ENCODE measurements around the gene KCP.

Gene KCP

DNA sequence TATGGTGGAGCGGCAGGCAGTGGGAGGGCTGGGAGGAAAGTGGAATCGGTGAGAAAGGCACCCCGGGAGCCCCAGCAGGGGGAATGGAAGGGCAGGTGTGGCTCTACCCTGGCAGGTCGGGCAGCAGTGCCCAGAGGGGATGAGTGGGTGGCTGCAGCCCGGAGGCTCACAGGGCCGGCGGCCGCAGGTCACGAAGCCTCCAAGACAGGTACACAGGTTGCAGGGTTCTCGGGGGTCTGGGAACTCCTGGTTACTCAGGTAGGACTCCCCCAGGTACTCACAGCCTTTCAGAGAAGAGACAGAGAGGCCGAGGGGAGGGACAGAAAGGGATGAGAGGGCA is 21.8 kb downstream of the KCP start:
- no peak for DNase-seq (ENCODE audit: low read depth)
- H3K4me3 ChIP-seq (ENCODE audit: low read length) = no peak overlapping the region
- TF ChIP-seq, protein P1, sequence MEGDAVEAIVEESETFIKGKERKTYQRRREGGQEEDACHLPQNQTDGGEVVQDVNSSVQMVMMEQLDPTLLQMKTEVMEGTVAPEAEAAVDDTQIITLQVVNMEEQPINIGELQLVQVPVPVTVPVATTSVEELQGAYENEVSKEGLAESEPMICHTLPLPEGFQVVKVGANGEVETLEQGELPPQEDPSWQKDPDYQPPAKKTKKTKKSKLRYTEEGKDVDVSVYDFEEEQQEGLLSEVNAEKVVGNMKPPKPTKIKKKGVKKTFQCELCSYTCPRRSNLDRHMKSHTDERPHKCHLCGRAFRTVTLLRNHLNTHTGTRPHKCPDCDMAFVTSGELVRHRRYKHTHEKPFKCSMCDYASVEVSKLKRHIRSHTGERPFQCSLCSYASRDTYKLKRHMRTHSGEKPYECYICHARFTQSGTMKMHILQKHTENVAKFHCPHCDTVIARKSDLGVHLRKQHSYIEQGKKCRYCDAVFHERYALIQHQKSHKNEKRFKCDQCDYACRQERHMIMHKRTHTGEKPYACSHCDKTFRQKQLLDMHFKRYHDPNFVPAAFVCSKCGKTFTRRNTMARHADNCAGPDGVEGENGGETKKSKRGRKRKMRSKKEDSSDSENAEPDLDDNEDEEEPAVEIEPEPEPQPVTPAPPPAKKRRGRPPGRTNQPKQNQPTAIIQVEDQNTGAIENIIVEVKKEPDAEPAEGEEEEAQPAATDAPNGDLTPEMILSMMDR (IDR thresholded peaks at IDR 0.05; ENCODE audit: insufficient read depth, low read depth, low read length, missing control alignments) = no peak

DNA sequence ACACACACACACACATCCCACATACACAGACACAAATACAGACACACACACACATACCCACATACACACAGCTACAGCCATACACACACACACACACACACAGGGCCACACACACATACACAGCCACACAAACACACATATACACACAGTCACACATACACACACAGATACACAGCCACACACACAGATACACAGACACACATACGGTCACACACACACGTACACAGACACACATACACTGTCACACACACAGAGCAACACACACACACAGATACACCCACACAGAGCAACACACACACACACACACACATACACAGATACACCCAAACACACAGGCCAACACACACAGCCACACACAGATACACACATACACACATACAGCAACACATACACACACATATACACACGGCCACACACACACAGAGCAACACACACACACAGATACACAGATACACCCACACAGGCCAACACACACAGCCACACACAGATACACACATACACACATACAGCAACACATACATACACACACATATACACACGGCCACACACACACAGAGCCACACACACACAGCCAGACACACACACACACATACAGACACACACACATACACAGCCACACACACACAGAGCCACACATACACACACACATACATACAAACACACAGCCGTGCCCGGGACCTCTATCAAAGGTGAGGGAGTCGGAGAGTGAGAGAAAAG is 22.3 kb downstream of the KCP start:
- no peak for DNase-seq (ENCODE audit: low read depth)
- TF ChIP-seq, protein P1 (IDR thresholded peaks at IDR 0.05; ENCODE audit: insufficient read depth, low read depth, low read length, missing control alignments) = no peak
- H3K4me3 ChIP-seq (ENCODE audit: low read length) = no peak overlapping the region

DNA sequence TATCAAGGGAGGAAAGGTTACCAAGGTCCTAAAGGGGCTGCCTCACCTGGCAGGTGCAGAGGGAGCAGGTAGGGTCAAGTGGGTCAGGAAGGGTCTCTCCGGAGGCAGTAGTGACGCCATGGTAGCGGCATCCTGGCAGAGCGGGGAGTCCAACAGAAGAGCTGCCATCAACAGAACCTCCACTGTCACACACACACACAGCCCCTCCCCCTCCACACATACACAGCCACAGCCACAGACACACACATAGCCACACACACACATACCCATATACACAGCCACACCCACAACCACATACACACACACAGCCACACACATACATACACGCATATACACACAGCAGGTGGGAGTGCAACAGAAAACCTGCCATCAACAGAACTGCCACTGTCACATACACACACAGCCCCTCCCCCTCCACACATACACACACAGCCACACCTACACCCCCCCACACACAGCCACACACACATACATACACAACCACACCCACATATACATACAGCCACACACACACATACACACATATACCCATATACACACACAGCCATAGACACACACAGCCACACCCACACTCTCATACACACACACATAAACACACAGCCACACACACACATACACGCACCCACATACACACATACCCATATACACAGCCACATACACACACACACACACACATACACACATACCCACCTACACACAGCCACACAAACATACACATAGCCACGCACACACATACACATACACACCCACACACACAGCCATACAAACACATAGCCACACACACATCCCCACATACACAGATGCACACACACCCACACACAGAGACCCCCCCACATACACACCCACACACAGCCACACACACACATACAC is 23.1 kb downstream of the KCP start:
- H3K4me3 ChIP-seq (ENCODE audit: low read length) = no peak overlapping the region
- TF ChIP-seq, protein P1 (IDR thresholded peaks at IDR 0.05; ENCODE audit: insufficient read depth, low read depth, low read length, missing control alignments) = no peak

DNA sequence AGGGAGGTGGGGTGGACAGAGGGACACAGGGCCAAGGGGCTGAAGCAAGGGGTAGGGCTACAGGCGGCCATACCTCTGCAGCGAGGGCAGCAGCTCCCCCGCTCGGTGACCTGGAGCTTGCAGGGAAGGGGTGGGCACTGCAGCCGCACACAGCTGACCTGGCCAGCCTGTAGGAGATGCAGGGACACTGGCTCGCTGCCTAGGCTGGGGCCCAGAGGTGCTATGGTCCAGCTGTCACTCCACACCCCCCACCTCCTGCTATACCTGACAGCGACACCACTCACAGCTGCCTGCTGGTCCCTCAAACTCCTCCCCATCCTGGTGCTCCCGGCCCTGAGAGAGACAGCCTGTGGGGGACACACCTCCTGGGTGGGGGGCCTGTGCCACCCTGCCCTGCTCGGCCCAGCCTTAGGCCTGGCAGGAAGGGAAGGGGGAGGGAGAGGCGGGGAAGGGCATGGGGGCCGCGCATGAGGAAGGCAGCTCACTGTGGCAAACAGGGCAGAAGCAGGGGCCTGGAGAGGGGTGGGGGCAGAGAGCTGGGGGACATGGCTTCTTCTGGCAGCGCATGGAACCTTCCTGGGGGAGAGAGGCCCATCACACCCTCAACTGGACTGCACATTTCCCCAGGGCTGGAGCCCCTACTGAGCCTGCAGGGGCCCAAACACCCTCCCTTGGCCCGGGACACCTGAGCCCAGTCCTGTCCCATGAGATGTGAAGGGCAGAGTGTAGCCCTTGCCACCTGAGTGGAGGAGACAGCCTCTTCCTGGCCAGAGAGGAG is 23.9 kb downstream of the KCP start:
- no peak for DNase-seq (ENCODE audit: low read depth)
- TF ChIP-seq, protein P1 (IDR thresholded peaks at IDR 0.05; ENCODE audit: insufficient read depth, low read depth, low read length, missing control alignments) = no peak

More for the DNA sequence above, 23.1 kb downstream of the KCP start:
- no peak for DNase-seq (ENCODE audit: low read depth)

DNA sequence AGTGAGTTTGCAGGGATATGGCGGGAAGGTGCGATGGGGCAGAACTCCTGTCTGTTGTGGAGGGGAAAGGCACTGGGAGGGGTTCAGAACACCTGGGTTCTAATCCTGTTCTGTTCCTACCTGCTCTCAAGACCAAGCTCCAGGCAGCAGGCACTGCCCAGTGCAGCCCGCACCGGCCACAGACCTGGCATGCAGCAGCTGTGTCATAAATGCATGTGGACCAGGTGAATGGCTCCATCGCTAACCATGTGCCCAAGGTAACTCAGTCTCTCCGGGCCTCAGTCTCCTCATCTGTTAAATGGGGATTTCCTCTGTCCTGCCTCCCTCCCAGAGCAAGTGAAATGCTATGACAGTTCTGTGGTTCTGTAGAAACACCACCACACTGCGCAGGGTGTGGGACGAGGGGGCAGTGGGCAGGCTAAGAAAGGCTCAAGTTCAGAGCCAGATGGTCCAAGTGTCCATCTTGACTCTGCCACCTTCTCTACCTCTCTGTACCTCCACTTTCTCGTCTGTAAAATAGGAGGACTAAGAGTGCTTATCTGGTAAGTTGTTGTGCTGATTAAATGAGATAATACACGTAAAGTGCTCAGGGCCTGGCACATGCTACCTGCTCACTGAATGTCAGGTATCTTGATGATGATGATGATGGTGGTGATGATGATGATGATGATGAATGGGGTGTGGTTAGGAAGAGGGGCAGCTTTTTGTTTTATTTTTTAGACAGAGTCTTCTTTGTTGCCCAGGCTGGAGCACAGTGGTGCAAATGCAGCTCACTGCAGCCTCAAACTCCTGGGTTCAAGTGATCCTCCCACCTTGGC is 24.9 kb downstream of the KCP start:
- no peak for DNase-seq (ENCODE audit: low read depth)
- TF ChIP-seq, protein P1 (IDR thresholded peaks at IDR 0.05; ENCODE audit: insufficient read depth, low read depth, low read length, missing control alignments) = no peak
- H3K4me3 ChIP-seq (ENCODE audit: low read length) = no peak overlapping the region

More for the DNA sequence above, 23.9 kb downstream of the KCP start:
- H3K4me3 ChIP-seq (ENCODE audit: low read length) = no peak overlapping the region

Measured in epithelial cell of esophagus (primary cell).